Measurements from ENCODE around the gene DYNLT2B. TPM values are rescaled to one million over a fixed set of nuclear protein-coding genes. Genes with fewer than 3 reads are reported as not detected.
"Not testable (repeated sequence)": the region's sequence is repeated elsewhere in the genome, so short reads cannot be mapped to it uniquely, and the experiment has no call there.

The DYNLT2B gene
- total RNA-seq (2014; rRNA removed; shearing (Covaris generic)): 15.8 and 32.6 TPM in 2 replicates

DNA sequence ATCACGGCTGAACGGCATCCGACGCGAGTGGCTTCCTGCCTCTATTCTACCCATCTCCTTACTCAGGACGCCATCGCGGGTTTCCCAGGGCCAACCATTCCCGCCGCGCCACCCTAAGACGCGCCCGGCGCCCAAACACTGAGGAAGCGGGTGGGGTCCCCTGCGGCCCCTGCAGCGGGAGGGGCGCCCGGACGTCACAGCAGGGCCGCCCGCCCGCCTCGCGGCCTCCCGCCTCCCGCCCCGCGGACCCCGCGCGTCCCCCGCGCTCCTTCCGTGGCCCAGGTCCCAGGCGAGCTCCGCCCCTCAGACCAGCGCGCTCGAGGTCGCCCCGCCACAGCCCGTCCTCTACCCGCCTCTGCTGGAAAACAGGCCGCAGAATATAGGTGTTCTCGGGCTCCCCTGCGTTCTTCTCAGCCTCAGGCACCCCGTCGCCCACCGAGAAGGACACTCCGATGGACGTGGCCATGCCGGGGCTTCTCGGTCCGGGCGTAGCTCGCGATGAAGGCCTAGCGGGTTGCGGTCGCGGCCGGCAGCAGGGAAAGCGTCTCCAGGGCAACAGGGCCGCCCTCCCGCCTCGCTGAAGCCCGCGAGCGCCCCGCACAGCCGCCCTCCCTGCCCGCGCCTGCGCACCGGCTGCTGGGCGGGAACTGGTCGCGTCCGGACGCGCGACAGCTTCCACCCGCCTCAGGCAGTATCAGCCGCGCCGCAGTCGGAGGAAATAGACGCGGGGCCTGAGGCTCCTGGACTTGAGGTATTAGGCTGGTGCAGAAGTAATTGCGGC is at the start of gene DYNLT2B:
TSS of gene DYNLT2B (minus strand) at position 554 of the 781 bp plus-strand sequence. CDS start at position 466, 88 bp downstream.
- DNase-seq (ENCODE audit: low spot score): peak; percentile 84

DNA sequence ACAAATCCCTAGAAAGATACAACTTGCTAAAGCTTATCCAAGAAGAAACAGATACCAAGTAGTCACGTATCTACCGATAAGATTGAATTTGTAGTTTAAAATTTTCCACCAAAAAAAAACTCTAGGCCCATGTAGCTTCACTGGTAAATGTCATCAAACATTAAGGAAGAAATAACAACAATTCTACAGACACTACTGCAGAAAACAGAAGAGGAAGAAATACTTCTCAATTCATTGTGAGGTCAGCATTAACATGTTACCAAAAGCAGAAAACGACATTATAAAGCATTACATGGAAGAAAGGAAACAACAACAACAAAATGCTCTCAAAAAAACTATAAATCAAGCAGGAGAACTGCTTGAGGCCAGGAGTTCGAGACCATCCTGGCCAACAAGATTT is 47.7 kb upstream of the DYNLT2B start:
- DNase-seq (ENCODE audit: low spot score): no peak

DNA sequence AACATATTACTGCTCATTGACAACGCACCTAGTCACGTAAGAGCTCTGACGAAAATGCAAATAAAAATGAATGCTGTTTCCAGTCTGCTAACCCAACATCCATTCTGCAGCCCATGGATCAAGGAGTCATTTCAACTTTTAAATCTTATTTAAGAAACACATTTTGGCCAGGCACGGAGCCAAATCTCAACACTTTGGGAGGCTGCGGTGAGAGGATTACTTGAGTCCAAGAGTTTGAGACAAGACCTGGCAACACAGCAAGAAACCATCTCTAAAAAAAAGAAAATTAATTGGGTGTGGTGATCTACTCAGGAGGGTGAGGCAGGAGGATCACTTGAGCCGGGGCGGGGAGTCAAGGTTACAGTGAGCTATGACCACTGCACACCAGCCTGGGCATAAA is 42.5 kb upstream of the DYNLT2B start:
- DNase-seq (ENCODE audit: low spot score): no peak

DNA sequence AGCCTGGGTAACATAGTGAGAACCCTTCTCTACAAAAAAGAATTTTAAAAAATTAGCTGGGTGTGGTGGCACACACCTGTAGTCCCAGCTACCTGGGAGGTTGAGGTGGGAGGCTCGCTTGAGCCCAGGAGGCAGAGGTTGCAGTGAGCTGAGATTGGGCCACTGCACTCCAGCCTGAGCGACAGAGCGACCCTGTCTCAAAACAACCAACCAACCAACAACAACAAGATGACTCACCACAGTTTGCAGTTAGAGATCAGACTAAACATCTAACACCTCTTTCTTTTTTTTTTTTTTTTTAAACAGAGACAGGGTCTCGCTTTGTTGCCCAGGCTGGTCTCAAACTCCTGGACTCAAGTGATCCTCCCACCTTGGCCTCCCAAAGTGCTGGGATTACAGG is 40.5 kb upstream of the DYNLT2B start:
- DNase-seq (ENCODE audit: low spot score): not testable (repeated sequence)

DNA sequence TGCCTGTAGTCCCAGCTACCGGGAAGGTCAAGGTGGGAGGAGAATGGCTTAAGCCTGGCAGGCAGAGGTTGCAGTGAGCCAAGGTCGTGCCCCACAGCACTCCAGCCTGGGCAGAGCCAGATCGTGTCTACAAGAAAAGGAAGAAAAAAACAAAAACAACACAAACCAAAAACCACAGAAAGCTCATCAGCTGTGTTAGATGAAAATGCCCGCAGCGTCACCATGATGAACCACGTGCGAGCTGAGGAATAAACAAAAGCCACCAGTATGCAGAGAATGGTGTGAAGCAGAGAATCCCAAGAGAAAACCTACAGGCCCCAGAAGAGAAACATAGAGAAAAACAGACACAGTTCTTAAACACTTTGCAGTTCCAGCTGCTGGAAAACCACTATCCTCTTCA is 39.9 kb upstream of the DYNLT2B start:
- DNase-seq (ENCODE audit: low spot score): no peak

DNA sequence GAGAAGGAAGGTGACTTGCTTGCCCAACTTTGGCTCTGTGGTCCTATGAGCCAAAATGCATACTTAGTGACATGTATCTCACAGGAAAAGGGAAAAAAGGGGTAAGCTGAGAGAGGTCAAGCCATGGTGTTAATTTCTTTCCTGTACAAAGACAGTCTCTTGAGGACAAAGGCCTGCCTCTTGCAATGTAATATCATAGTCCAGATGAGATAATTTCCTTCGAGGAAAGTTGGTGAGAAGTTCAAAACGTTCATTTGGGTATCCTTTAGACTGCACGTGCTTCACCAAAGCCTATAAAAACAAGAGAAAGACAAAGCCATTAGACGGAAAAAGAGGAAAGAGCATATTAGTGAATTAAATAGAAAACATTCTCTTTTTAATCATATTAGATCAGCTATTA is 38.5 kb upstream of the DYNLT2B start:
- no peak for DNase-seq (ENCODE audit: low spot score)

DNA sequence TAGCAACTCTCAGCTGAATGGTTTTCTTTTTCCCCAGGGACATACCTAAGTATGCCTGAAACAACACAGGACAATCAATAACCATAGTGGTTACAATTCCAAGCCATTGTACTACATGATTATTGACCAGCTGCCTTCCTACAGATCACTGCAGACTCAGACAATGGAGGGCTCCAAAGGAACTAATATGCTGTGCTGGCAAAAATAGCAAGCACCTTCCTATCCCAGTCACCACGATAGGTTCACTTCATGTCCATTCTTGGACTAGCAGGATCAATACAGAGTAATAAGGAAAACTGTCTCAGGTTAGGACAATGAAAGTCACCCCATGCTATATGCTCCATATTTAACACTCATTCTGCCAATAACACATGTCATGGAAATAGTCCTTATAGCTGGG is 37.6 kb upstream of the DYNLT2B start:
- DNase-seq (ENCODE audit: low spot score): no peak

DNA sequence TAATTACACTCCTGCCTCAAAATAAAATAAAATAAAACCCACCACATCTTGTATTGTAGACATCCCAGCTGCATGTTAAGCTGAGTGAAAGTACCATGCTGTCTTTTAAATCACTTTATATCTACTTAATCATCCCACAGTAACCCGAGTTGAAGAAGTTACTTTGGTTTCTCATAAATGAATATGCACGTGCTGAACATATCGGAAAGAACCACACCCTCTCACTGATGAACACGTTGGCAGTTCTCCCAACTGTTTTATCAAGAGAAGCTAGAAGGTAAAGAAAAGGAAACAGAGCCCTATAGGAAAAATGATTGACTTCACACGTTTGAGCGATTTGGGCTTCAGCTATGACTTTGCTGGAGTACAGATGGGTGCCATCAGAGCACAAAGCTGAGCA is 36.1 kb upstream of the DYNLT2B start:
- no peak for DNase-seq (ENCODE audit: low spot score)

DNA sequence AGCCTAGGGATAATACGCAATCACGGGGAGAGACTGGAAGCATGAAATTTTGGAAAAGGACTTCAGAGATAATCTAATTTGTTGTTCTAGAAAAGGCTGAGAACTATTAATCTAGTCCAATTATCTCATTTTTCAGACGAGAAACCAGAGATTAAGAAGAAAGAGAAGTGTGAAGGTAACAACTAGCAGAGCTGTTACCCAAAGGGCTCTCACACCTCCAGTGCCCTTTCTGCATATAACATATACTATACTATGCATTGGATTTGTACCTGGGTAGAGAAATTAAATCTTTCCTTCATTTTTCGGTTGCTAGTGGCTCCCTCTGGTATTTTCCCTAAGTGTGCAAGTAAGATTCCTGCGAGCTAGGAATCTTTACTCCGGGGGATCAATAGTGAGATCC is 33.5 kb upstream of the DYNLT2B start:
- no peak for DNase-seq (ENCODE audit: low spot score)

DNA sequence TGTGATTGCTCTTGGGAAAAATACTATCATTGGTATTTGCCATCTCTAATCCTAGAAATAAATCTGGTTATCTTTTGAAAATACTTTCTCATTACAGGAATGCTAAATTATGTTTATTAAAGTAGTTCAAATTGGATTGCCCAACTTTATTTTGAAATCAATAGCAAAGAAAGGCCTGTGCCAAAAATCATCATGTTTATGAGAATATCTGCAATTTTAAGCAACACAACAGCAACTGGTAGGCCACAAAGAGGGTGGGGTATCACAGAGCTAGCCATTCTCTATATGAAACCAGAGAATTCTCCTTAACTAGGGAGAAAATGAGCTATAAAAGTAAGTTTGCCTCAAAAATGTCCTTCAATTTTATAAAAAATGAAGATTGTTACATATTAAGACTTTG is 32.0 kb upstream of the DYNLT2B start:
- no peak for DNase-seq (ENCODE audit: low spot score)

DNA sequence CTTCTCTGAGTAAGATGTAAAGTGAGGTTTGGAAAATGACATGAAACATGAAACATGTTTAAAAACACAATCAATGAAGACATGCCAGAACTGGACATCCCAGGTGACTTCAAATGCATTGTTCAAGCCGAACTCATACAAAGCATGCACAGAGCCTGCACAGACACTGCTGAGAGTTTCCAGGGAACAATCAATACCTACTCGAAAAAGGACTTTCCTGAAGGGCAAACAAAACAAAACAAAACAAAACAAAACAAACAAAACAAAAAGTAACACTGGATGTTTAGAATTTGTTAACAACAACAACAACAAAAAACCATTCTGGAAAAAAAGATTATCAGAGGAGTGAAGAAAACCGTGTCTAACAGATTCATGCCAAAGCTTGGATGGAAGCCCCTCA is 30.7 kb upstream of the DYNLT2B start:
- DNase-seq (ENCODE audit: low spot score): no peak

DNA sequence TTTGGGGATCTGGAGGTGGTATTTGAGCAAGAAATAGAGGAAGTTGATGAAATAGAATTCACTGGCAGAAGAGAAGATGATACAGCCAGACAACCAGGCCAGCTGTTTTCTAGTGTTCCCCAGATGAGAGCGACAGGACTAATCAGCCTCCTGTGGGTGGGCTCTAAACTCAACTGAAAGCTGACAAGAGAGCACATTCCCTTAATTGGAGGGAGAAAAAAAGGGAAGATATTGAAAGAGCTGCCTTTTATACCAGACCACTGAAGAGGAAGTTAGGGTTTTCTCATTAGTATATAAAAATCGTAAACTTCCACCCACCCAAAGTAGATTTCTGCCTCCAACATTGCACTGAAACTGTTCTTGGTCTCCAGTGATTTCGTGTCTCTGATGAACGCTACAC is 26.6 kb upstream of the DYNLT2B start:
- no peak for DNase-seq (ENCODE audit: low spot score)

DNA sequence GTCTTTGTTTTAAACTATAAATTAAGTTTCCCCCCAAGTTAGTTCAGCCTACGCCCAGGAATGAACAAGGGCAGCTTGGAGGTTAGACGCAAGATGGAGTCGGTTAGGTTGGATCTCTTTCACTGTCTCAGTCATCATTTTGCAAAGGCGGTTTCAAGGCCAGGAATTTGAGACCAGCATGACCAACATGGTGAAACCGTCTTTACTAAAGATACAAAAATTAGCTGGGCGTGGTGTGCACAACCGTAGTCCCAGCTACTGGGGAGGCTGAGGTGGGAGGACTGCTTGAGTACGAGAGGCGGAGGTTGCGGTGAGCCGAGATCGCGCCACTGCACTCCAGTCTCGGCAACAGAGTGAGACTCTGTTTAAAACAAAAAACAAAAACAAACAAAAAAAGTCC is 25.9 kb upstream of the DYNLT2B start:
- not testable (repeated sequence) for DNase-seq (ENCODE audit: low spot score)

DNA sequence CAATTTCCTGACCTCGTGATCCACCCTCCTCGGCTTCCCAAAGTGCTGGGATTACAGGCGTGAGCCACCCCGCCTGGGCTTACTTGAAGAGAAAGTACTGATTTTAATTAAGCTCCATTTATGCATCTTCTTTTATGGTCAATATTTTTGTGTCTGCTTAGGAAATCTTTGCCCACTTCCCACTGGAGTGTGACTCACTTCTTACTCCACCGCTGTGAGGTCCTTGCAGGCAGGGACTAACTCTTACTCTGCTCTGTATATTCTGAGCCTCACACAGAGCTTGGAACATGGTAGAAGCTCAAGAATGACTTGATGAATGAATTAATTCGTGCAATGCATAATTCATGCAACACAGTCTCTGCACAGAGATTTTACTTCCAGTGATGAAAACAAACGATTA is 23.1 kb upstream of the DYNLT2B start:
- peak; percentile 82 for DNase-seq (ENCODE audit: low spot score)

DNA sequence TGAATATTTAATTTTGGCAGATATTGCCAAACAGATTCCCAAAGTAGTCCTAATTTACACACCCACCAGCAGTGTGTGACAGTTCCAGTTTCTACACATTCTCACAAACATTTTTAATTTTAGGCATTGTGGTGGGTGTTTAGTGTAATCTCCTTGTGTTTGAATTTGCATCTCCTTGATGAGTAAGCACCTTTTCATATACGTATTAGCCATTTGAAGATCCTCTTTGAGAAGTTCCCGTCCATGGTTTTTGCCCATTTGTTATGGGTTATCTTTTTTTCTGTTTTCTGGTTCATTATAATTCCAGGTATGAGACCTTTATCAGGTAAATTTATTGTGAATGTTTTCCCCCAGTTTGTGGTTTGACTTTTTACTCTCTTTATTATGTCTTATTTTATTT is 22.4 kb upstream of the DYNLT2B start:
- DNase-seq (ENCODE audit: low spot score): peak; percentile 36

DNA sequence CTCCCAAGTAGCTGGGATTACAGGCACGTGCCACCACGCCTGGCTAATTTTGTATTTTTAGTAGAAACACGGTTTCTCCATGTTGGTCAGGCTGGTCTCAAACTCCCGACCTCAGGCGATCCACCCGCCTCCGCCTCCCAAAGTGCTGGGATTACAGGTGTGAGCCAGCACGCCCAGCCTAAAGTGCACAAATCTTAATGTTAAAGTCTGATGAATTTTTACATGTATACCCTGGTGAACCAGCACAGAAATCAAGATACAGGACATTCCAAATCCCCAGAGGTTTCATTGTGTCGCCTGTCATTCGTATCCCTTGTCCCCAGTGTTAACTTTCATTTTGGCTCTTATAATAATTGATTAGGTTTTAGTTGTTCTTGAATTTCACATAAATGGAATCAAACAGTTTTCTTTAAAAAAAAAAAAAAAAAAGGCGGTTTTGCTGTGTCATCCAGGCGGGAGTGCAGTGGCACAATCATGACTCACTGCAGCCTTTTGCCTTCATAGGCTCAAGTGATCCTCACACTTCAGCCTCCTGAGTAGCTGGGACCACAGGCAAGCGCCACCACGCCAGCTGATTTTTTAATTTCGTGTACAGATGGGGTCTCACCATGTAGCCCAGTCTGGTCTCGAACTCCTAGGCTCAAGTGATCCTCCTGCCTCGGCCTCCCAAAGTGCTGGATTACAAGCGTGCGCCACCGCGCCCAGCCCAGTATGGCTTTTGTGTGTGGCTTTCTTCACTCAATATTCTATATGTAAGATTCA is 21.6 kb upstream of the DYNLT2B start:
- DNase-seq (ENCODE audit: low spot score): peak; percentile 87

DNA sequence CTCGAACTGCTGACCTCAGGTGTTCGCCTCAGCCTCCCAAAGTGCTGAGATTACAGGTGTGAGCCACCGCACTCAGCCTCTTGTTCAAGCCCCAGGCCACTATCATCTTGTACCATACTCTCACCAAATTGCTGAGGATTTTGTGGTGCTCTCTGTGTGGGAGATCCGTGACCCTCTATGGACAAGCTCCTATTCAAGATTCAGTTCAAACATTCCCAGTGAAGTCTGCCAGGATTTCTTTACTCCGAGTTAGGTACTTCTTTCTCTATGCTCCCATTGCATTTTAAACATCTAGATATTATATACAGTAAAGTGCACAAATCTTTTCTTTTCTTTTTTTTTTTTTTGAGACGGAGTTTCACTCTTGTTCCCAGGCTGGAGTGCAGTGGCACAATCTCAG is 21.0 kb upstream of the DYNLT2B start:
- DNase-seq (ENCODE audit: low spot score): no peak

DNA sequence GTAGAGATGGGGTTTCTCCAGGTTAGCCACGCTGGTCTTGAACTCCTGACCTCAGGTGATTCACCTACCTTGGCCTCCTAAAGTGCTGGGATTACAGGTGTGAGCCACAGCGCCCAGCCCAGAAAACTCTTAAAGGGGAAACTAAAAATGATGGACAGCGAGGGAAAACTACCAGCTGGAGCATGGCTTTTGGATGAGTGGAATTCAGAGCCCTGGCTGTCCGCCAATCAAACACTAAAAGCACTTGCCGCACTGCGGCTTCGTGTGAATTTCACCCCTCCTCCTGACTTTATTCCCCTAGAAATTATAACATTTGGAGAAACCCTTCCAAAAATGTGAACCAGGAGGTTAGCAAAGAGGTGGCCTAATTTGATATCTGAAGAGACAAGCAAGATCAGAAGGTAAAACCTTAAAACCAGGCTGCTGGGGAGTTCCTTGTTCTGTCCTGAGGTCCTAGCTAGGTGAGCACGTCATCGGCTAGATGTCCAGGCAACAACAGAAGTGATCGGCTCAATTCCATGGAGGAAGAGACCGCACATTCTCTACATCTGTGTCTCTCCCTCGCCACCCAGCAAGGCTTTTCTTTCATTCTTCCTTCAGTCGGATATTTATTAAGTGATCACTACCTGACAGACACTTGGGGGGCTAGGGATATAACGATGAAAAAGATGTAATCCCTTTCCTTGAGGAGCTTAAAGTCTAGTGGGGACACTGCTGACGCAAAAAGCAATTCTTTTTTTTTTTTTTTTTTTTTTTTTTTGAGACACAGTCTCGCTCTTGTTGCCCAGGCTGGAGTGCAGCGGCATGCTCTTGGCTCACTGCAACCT is 18.5 kb upstream of the DYNLT2B start:
- DNase-seq (ENCODE audit: low spot score): peak; percentile 69

DNA sequence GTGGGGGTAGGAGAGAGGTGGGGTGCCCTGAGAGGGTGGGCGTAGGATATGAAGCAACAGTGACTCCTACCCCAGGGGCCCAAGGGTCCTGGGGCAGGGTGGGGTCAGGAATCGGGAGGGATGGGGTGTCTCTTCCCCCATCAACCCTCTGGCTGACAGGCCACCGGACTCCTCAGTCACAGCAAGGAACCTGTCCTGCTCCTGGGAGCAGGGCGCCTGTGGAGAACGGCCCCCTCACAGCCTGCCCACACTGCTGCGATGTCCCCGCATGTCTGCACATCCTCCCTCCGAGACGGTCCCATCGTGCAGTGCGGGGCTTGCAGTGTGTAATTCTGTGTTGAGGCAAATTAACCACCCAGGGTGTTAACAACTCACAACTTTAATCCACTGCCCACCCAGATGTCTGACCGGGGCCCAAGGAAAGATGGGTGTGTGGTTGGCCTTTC is 17.5 kb upstream of the DYNLT2B start:
- no peak for DNase-seq (ENCODE audit: low spot score)

DNA sequence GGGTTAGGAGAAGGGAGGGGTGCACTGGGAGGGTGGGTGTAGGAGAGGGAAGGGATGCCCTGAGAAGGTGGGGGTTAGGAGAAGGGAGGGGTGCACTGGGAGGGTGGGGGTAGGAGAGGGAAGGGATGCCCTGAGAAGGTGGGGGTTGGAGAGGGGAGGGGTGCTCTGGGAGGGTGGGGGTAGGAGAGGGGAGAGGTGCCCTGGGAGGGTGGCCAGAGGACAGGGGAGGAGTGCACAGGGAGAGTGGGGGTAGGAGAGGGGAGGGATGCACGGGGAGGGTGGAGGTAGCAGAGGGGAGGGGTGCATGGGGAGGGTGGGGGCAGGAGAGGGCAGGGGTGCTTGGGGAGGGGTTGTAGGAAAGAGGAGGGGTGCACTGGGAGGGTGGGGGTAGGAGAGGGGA is 16.9 kb upstream of the DYNLT2B start:
- DNase-seq (ENCODE audit: low spot score): no peak

DNA sequence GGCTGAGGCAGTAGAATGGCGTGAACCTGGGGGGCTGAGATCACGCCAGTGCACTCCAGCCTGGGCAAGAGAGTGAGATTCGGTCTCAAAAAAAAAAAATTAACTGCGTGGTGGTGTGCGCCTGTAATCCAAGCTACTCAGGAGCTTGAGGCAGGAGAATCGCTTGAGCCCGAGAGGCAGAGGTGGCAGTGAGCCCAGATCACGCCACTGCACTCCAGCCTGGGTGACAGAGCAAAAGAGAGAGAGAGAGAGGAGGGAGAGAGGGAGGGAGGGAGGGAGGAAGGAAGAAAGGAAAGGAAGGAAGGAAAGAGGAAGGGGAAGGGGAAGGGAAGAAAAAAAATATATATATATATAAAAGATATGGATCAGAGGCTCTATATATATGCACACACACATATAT is 14.1 kb upstream of the DYNLT2B start:
- no peak for DNase-seq (ENCODE audit: low spot score)

DNA sequence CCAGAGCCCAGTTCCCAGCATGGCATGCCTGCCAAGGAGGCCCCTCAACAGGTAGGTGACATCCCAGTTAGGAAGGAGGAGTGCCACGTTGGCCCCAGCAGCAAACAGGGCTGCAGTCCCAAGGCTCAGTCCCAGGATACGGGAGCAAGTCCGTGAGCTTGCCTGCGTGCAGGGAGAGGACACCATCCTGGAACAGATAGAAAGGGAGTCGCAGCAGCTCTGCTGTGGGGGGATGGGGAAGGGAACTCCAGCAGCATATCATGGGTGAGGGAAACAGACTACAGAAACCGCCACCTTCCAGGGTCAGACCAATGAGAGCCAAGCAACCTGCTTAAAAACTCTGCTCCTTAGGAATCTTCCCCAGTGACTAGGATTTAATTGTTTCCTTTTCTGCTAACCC is 9.4 kb upstream of the DYNLT2B start:
- DNase-seq (ENCODE audit: low spot score): no peak

Measured in A172 (cell line).